T-helper 1 cell treated with Interleukin-12 subunit alpha and Interleukin-12 subunit beta and Interleukin-4 antibody, amounts not matched to agents 30 ng/mL and 1 ng/mL, for 36 hours (primary cell): ENCODE results near the gene CASP9. TPM values are rescaled to one million over a fixed set of nuclear protein-coding genes. Genes with fewer than 3 reads are reported as not detected.
"Not testable (repeated sequence)": the region's sequence is repeated elsewhere in the genome, so short reads cannot be mapped to it uniquely, and the experiment has no call there.

ENCODE experiments used
- intact Hi-C: fragments of 100-400 bp; cut with micrococcal nuclease; formaldehyde crosslinking; loops from one replicate; pipeline ENCODE4 v1.15.1; 2024
- total RNA-seq: library from RNA; stranded (reverse); gene quantifications from 2 replicates; pipeline ENCODE4 v1.2.3, GENCODE V29; 2022

Gene CASP9
- total RNA-seq, 1 donor from 2014 or later, result 26.0 TPM

GRCh38 chr1:15471723-15472122 lies 52.3 kb downstream of the CASP9 start:
- intact Hi-C loops, result not testable (repeated sequence)

- intact Hi-C loops, result not testable (repeated sequence)
These were observed 52.9 kb downstream of the CASP9 start for GRCh38 chr1:15471067-15471466.

GRCh38 chr1:15469821-15470448 lies 54.1 kb downstream of the CASP9 start:
- intact Hi-C loops, result not testable (repeated sequence)

- intact Hi-C loops, result no loop called here
These were observed 54.7 kb downstream of the CASP9 start for GRCh38 chr1:15469361-15469760.

GRCh38 chr1:15468145-15468544 lies 55.9 kb downstream of the CASP9 start:
- intact Hi-C loops, result no loop called here

GRCh38 chr1:15466955-15467625 lies 56.9 kb downstream of the CASP9 start:
- intact Hi-C loops, result not testable (repeated sequence)

- intact Hi-C loops, result no loop called here
These were observed 58.3 kb downstream of the CASP9 start for GRCh38 chr1:15465674-15466073.

- intact Hi-C loops, result not testable (repeated sequence)
These were observed 60.1 kb downstream of the CASP9 start for GRCh38 chr1:15463926-15464322.

- intact Hi-C loops, result not testable (repeated sequence)
These were observed 60.8 kb downstream of the CASP9 start for GRCh38 chr1:15463064-15463800.

- intact Hi-C loops, result no loop called here
These were observed 63.3 kb downstream of the CASP9 start for GRCh38 chr1:15460708-15461095.

- intact Hi-C loops, result no loop called here
These were observed 64.0 kb downstream of the CASP9 start for GRCh38 chr1:15459771-15460707.

- intact Hi-C loops, result not testable (repeated sequence)
These were observed 65.6 kb downstream of the CASP9 start for GRCh38 chr1:15458388-15458787.

GRCh38 chr1:15457585-15457984 lies 66.4 kb downstream of the CASP9 start:
- intact Hi-C loops, result no loop called here

- intact Hi-C loops, result no loop called here
These were observed 67.6 kb downstream of the CASP9 start, which contains the start of gene CELA2A for GRCh38 chr1:15456313-15456954. Gene CELA2A, plus strand, starts transcription at chr1:15456732. Its CDS starts 22 bp downstream, at chr1:15456754.

GRCh38 chr1:15455522-15455921 lies 68.5 kb downstream of the CASP9 start:
- intact Hi-C loops, result no loop called here

- intact Hi-C loops, result no loop called here
These were observed 69.8 kb downstream of the CASP9 start for GRCh38 chr1:15454256-15454655.

- intact Hi-C loops, result no loop called here
These were observed 70.3 kb downstream of the CASP9 start for GRCh38 chr1:15453734-15454133.

- intact Hi-C loops, result no loop called here
These were observed 71.0 kb downstream of the CASP9 start for GRCh38 chr1:15452866-15453571.

GRCh38 chr1:15452216-15452615 lies 71.8 kb downstream of the CASP9 start:
- intact Hi-C loops, result no loop called here
